Mucosa of descending colon (tissue), 3 donors: ENCODE data around the gene MAPT. TPM values are rescaled to one million over a fixed set of nuclear protein-coding genes. Genes with fewer than 3 reads are reported as not detected.

ENCODE experiments used
- ATAC-seq: fragments of 200-7000 bp; cut with Tn5 transposase; one replicate; pipeline ENCODE4 v1.9.1; 2020; ENCODE audit warnings: mild to moderate bottlenecking, moderate library complexity
- DNase-seq, 3 donors: peaks; one replicate each; pipeline ENCODE4 v3.0.0-alpha.2; 2020
- H3K36me3 ChIP-seq: fragments of 200-600 bp; one replicate; pipeline ENCODE4 v1.8.0; 2021; ENCODE audit warnings: low read depth, mild to moderate bottlenecking
- H3K4me1 ChIP-seq: fragments of 200-600 bp; one replicate; pipeline ENCODE4 v1.8.0; 2021; ENCODE audit warnings: low read depth, mild to moderate bottlenecking
- H3K4me3 ChIP-seq: fragments of 200-600 bp; one replicate; pipeline ENCODE4 v1.8.0; 2021; ENCODE audit warnings: mild to moderate bottlenecking
- H3K9me3 ChIP-seq: fragments of 200-600 bp; one replicate; pipeline ENCODE4 v1.8.0; 2021; ENCODE audit warnings: mild to moderate bottlenecking
- CTCF ChIP-seq: fragments of 200-600 bp; IDR thresholded peaks from one replicate; pipeline ENCODE4 v1.8.0; 2022; ENCODE audit warnings: antibody characterized with exemption, mild to moderate bottlenecking
- intact Hi-C, 2 donors: fragments of 100-400 bp; cut with DNase I in 1 of 2; cut with micrococcal nuclease in 1 of 2; formaldehyde crosslinking; loops; one replicate each; pipeline versions ENCODE4 v1.11.0 to v1.11.1; 2022; cut with DNase I, micrococcal nuclease
- total RNA-seq, 3 donors: library from RNA; stranded (reverse); fragmentation: NEBNext Ultra II Directional in 2 of 3; extraction: Animal tissue kit (Norgen Biotek cat#: 25700) in 2 of 3; gene quantifications; one replicate each; pipeline versions ENCODE4 v1.2.1 to v1.2.4, GENCODE V29; 2021 to 2023
- donor health status: DM: no; HTN: no; CAD: no; lungs with moderate emphysema.
- donor health status: DM: no; HTN: no; CAD: no.
- donor health status: DM: no; HTN: yes; CAD: no.

MAPT gene
- total RNA-seq, 3 donors from 2014 or later = 0.72 to 61.5 (median 1.4) TPM

- no peaks in the 10 kb centered on the region for H3K36me3 ChIP-seq
- intact Hi-C loops = no loop called here
- DNase-seq = no peak
Observed at GRCh38 chr17:45974916-45975630, 80.7 kb downstream of the MAPT start.

GRCh38 chr17:45975640-45976295 is 81.4 kb downstream of the MAPT start:
- DNase-seq (no peak), ATAC-seq (no peak)
- TF ChIP-seq CTCF = no peak
- Histone ChIP-seq H3K9me3 (no peaks in the 10 kb centered on the region), H3K4me1 (no peaks in the 10 kb centered on the region), H3K4me3 (no peak overlapping the region), H3K36me3 (no peaks in the 10 kb centered on the region)
- intact Hi-C loops = no loop called here

More at GRCh38 chr17:45974916-45975630, 80.7 kb downstream of the MAPT start:
- no peaks in the 10 kb centered on the region for H3K9me3 ChIP-seq
- peak; percentile 28 for ATAC-seq
- no peak for TF ChIP-seq CTCF
- no peak overlapping the region for H3K4me3 ChIP-seq
- no peaks in the 10 kb centered on the region for H3K4me1 ChIP-seq

- no peak for TF ChIP-seq CTCF
Observed at GRCh38 chr17:45976391-45976754, 82.0 kb downstream of the MAPT start.

GRCh38 chr17:45976755-45977505 is 82.6 kb downstream of the MAPT start:
- no peak for ATAC-seq
- H3K4me3 ChIP-seq = no peak overlapping the region
- no peaks in the 10 kb centered on the region for H3K9me3 ChIP-seq
- H3K36me3 ChIP-seq = no peaks in the 10 kb centered on the region
- TF ChIP-seq CTCF = no peak
- H3K4me1 ChIP-seq = no peaks in the 10 kb centered on the region
- no peak for DNase-seq
- intact Hi-C loops = no loop called here

More at GRCh38 chr17:45976391-45976754, 82.0 kb downstream of the MAPT start:
- intact Hi-C loops = no loop called here
- Histone ChIP-seq H3K4me3 (no peak overlapping the region), H3K4me1 (no peaks in the 10 kb centered on the region), H3K9me3 (no peaks in the 10 kb centered on the region), H3K36me3 (no peaks in the 10 kb centered on the region)
- ATAC-seq = no peak
- no peak for DNase-seq

GRCh38 chr17:45977506-45977824 is 83.1 kb downstream of the MAPT start:
- intact Hi-C loops = no loop called here
- Histone ChIP-seq H3K36me3 (no peaks in the 10 kb centered on the region), H3K4me3 (no peak overlapping the region), H3K4me1 (no peaks in the 10 kb centered on the region), H3K9me3 (no peaks in the 10 kb centered on the region)
- ATAC-seq (no peak), DNase-seq (no peak)
- TF ChIP-seq CTCF = no peak
